OCI-LY7 (cell line): ENCODE measurements around the gene SPEM1. TPM values are rescaled to one million over a fixed set of nuclear protein-coding genes. Genes with fewer than 3 reads are reported as not detected.

Source experiments
- total RNA-seq, 2 experiments: library from RNA; depleted of rRNA in 1 of 2; stranded (reverse); fragments of >200 nt in 1 of 2; shearing (Covaris generic) in 1 of 2; gene quantifications; 2 replicates each; pipeline ENCODE4 v1.2.3, GENCODE V29; 2014 to 2022

The SPEM1 gene
- total RNA-seq, 2 experiments from 2014 or later, result not detected

Other genes with a start within 250 kb of the SPEM1 start
Only the 30 nearest of the 39 such genes appear.
- 106 and 128 TPM in 2 replicates for gene GABARAP, start 177.9 kb upstream of the SPEM1 start, total RNA-seq (2014; rRNA removed; shearing (Covaris generic))
- 199 and 207 TPM in 2 replicates for gene GABARAP, start 177.9 kb upstream of the SPEM1 start, total RNA-seq (2022)
- gene CTDNEP1, start 168.6 kb upstream of the SPEM1 start, total RNA-seq (2014; rRNA removed; shearing (Covaris generic)), result 52.1 and 53.2 TPM in 2 replicates
- gene CTDNEP1, start 168.6 kb upstream of the SPEM1 start, total RNA-seq (2022), result 161 and 173 TPM in 2 replicates
- 71.7 and 84.6 TPM in 2 replicates for gene ELP5, start 168.1 kb upstream of the SPEM1 start, total RNA-seq (2014; rRNA removed; shearing (Covaris generic))
- gene ELP5, start 168.1 kb upstream of the SPEM1 start, total RNA-seq (2022), result 96.8 and 97.3 TPM in 2 replicates
- gene CLDN7, start 157.8 kb upstream of the SPEM1 start, total RNA-seq (2014; rRNA removed; shearing (Covaris generic)), result 0.28 TPM in 1 of 2 replicates, not detected in the other
- 0.32 and 0.65 TPM in 2 replicates for gene CLDN7, start 157.8 kb upstream of the SPEM1 start, total RNA-seq (2022)
- 0.49 and 0.63 TPM in 2 replicates for gene SLC2A4, start 138.6 kb upstream of the SPEM1 start, total RNA-seq (2014; rRNA removed; shearing (Covaris generic))
- gene SLC2A4, start 138.6 kb upstream of the SPEM1 start, total RNA-seq (2022), result 0.30 and 0.61 TPM in 2 replicates
- 9.8 and 12.8 TPM in 2 replicates for gene YBX2, start 125.7 kb upstream of the SPEM1 start, total RNA-seq (2014; rRNA removed; shearing (Covaris generic))
- 6.7 and 11.8 TPM in 2 replicates for gene YBX2, start 125.7 kb upstream of the SPEM1 start, total RNA-seq (2022)
- gene EIF5A, start 112.7 kb upstream of the SPEM1 start, total RNA-seq (2014; rRNA removed; shearing (Covaris generic)), result 491 and 519 TPM in 2 replicates
- gene EIF5A, start 112.7 kb upstream of the SPEM1 start, total RNA-seq (2022), result 692 and 803 TPM in 2 replicates
- 70.4 and 70.5 TPM in 2 replicates for gene GPS2, start 105.0 kb upstream of the SPEM1 start, total RNA-seq (2014; rRNA removed; shearing (Covaris generic))
- 75.0 and 80.8 TPM in 2 replicates for gene GPS2, start 105.0 kb upstream of the SPEM1 start, total RNA-seq (2022)
- 30.2 and 34.7 TPM in 2 replicates for gene NEURL4, start 91.0 kb upstream of the SPEM1 start, total RNA-seq (2014; rRNA removed; shearing (Covaris generic))
- gene NEURL4, start 91.0 kb upstream of the SPEM1 start, total RNA-seq (2022), result 50.2 and 66.8 TPM in 2 replicates
- gene ACAP1, start 83.8 kb upstream of the SPEM1 start, total RNA-seq (2014; rRNA removed; shearing (Covaris generic)), result 113 and 117 TPM in 2 replicates
- 256 and 259 TPM in 2 replicates for gene ACAP1, start 83.8 kb upstream of the SPEM1 start, total RNA-seq (2022)
- gene KCTD11, start 68.2 kb upstream of the SPEM1 start, total RNA-seq (2014; rRNA removed; shearing (Covaris generic)), result 4.1 and 6.0 TPM in 2 replicates
- 7.6 and 8.6 TPM in 2 replicates for gene KCTD11, start 68.2 kb upstream of the SPEM1 start, total RNA-seq (2022)
- gene TMEM95, start 65.2 kb upstream of the SPEM1 start, total RNA-seq (2014; rRNA removed; shearing (Covaris generic)), result not detected in 2 replicates
- gene TMEM95, start 65.2 kb upstream of the SPEM1 start, total RNA-seq (2022), result 0.31 TPM in 1 of 2 replicates, not detected in the other
- gene TNK1, start 39.2 kb upstream of the SPEM1 start, total RNA-seq (2014; rRNA removed; shearing (Covaris generic)), result 2.9 and 5.0 TPM in 2 replicates
- 4.8 and 6.4 TPM in 2 replicates for gene TNK1, start 39.2 kb upstream of the SPEM1 start, total RNA-seq (2022)
- gene PLSCR3, start 25.8 kb upstream of the SPEM1 start, total RNA-seq (2014; rRNA removed; shearing (Covaris generic)), result 8.9 and 15.3 TPM in 2 replicates
- gene PLSCR3, start 25.8 kb upstream of the SPEM1 start, total RNA-seq (2022), result 23.1 and 27.6 TPM in 2 replicates
- 108 and 165 TPM in 2 replicates for gene TMEM256, start 16.2 kb upstream of the SPEM1 start, total RNA-seq (2014; rRNA removed; shearing (Covaris generic))
- gene TMEM256, start 16.2 kb upstream of the SPEM1 start, total RNA-seq (2022), result 96.6 and 107 TPM in 2 replicates
- gene NLGN2, start 12.5 kb upstream of the SPEM1 start, total RNA-seq (2014; rRNA removed; shearing (Covaris generic)), result 0.06 TPM in 1 of 2 replicates, not detected in the other
- gene NLGN2, start 12.5 kb upstream of the SPEM1 start, total RNA-seq (2022), result 1.2 TPM in 1 of 2 replicates, not detected in the other
- gene SPEM2, start 5.3 kb downstream of the SPEM1 start, total RNA-seq (2014; rRNA removed; shearing (Covaris generic)), result not detected in 2 replicates
- not detected in 2 replicates for gene SPEM2, start 5.3 kb downstream of the SPEM1 start, total RNA-seq (2022)
- not detected in 2 replicates for gene SPEM3, start 8.5 kb downstream of the SPEM1 start, total RNA-seq (2014; rRNA removed; shearing (Covaris generic))
- gene SPEM3, start 8.5 kb downstream of the SPEM1 start, total RNA-seq (2022), result not detected in 2 replicates
- 13.4 and 15.6 TPM in 2 replicates for gene TMEM102, start 15.1 kb downstream of the SPEM1 start, total RNA-seq (2014; rRNA removed; shearing (Covaris generic))
- gene TMEM102, start 15.1 kb downstream of the SPEM1 start, total RNA-seq (2022), result 16.6 and 18.9 TPM in 2 replicates
- gene FGF11, start 19.2 kb downstream of the SPEM1 start, total RNA-seq (2014; rRNA removed; shearing (Covaris generic)), result 1.3 and 2.8 TPM in 2 replicates
- 9.9 and 11.0 TPM in 2 replicates for gene FGF11, start 19.2 kb downstream of the SPEM1 start, total RNA-seq (2022)
- gene CHRNB1, start 24.7 kb downstream of the SPEM1 start, total RNA-seq (2014; rRNA removed; shearing (Covaris generic)), result 12.7 and 13.2 TPM in 2 replicates
- gene CHRNB1, start 24.7 kb downstream of the SPEM1 start, total RNA-seq (2022), result 13.4 and 15.6 TPM in 2 replicates
- gene ZBTB4, start 59.3 kb downstream of the SPEM1 start, total RNA-seq (2014; rRNA removed; shearing (Covaris generic)), result 3.4 and 3.5 TPM in 2 replicates
- 3.9 and 4.6 TPM in 2 replicates for gene ZBTB4, start 59.3 kb downstream of the SPEM1 start, total RNA-seq (2022)
- not detected in 2 replicates for gene SLC35G6, start 61.1 kb downstream of the SPEM1 start, total RNA-seq (2014; rRNA removed; shearing (Covaris generic))
- gene SLC35G6, start 61.1 kb downstream of the SPEM1 start, total RNA-seq (2022), result not detected in 2 replicates
- gene POLR2A, start 64.0 kb downstream of the SPEM1 start, total RNA-seq (2014; rRNA removed; shearing (Covaris generic)), result 76.6 and 84.2 TPM in 2 replicates
- 218 and 264 TPM in 2 replicates for gene POLR2A, start 64.0 kb downstream of the SPEM1 start, total RNA-seq (2022)
- not detected in 2 replicates for gene TNFSF12, start 128.7 kb downstream of the SPEM1 start, total RNA-seq (2014; rRNA removed; shearing (Covaris generic))
- not detected in 2 replicates for gene TNFSF12, start 128.7 kb downstream of the SPEM1 start, total RNA-seq (2022)
- 0.49 and 0.98 TPM in 2 replicates for gene TNFSF13, start 138.4 kb downstream of the SPEM1 start, total RNA-seq (2014; rRNA removed; shearing (Covaris generic))
- 4.8 and 6.0 TPM in 2 replicates for gene TNFSF13, start 138.4 kb downstream of the SPEM1 start, total RNA-seq (2022)
- 100 and 102 TPM in 2 replicates for gene SENP3, start 141.6 kb downstream of the SPEM1 start, total RNA-seq (2014; rRNA removed; shearing (Covaris generic))
- gene SENP3, start 141.6 kb downstream of the SPEM1 start, total RNA-seq (2022), result 62.4 and 77.6 TPM in 2 replicates
- gene CD68, start 159.3 kb downstream of the SPEM1 start, total RNA-seq (2014; rRNA removed; shearing (Covaris generic)), result 0.10 and 0.54 TPM in 2 replicates
- 0.44 and 0.72 TPM in 2 replicates for gene CD68, start 159.3 kb downstream of the SPEM1 start, total RNA-seq (2022)
- 30.4 and 34.5 TPM in 2 replicates for gene MPDU1, start 163.5 kb downstream of the SPEM1 start, total RNA-seq (2014; rRNA removed; shearing (Covaris generic))
- 21.3 and 26.1 TPM in 2 replicates for gene MPDU1, start 163.5 kb downstream of the SPEM1 start, total RNA-seq (2022)
- gene SOX15, start 169.8 kb downstream of the SPEM1 start, total RNA-seq (2014; rRNA removed; shearing (Covaris generic)), result 0.23 and 1.6 TPM in 2 replicates
- gene SOX15, start 169.8 kb downstream of the SPEM1 start, total RNA-seq (2022), result 0.57 and 0.84 TPM in 2 replicates